Endothelial cell (in vitro differentiated cells): Measurements from ENCODE around the gene ETFDH. TPM values are rescaled to one million over a fixed set of nuclear protein-coding genes. Genes with fewer than 3 reads are reported as not detected.
"Not testable (repeated sequence)": the region's sequence is repeated elsewhere in the genome, so short reads cannot be mapped to it uniquely, and the experiment has no call there.

Experiments
- DNase-seq: peaks from one replicate; pipeline ENCODE4 v3.0.0; 2021; ENCODE audit warnings: low spot score
- H3K27ac Mint-ChIP-seq: one replicate; pipeline ENCODE4 v1.8.0; 2021; ENCODE audit warnings: mixed read lengths, inconsistent platforms; ENCODE audit not compliant: unreplicated experiment
- H3K27me3 Mint-ChIP-seq: one replicate; pipeline ENCODE4 v1.8.0; 2021; ENCODE audit warnings: mild to moderate bottlenecking, moderate library complexity, mixed read lengths, inconsistent platforms; ENCODE audit not compliant: unreplicated experiment
- H3K36me3 Mint-ChIP-seq: one replicate; pipeline ENCODE4 v1.8.0; 2021; ENCODE audit warnings: mild to moderate bottlenecking, low read depth, mixed read lengths, inconsistent platforms; ENCODE audit not compliant: unreplicated experiment
- H3K4me1 Mint-ChIP-seq: one replicate; pipeline ENCODE4 v1.8.0; 2021; ENCODE audit warnings: mild to moderate bottlenecking, mixed read lengths, inconsistent platforms; ENCODE audit not compliant: unreplicated experiment
- H3K4me3 Mint-ChIP-seq: one replicate; pipeline ENCODE4 v1.8.0; 2021; ENCODE audit warnings: mild to moderate bottlenecking, mixed read lengths, inconsistent platforms; ENCODE audit not compliant: unreplicated experiment
- H3K9me3 Mint-ChIP-seq: one replicate; pipeline ENCODE4 v1.8.0; 2021; ENCODE audit warnings: mixed read lengths, inconsistent platforms; ENCODE audit not compliant: unreplicated experiment
- total RNA-seq: library from RNA; stranded (reverse); fragmentation: NEBNext Ultra II Directional; extraction: Animal tissue kit (Norgen Biotek cat#: 25700); gene quantifications from one replicate; pipeline ENCODE4 v1.2.1, GENCODE V29; 2021; ENCODE audit not compliant: unreplicated experiment
- TF ChIP-seq, protein P1 (sequence below): fragments of 200-600 bp; sonication (generic); IDR thresholded peaks from one replicate; pipeline ENCODE4 v1.5.0; 2021; ENCODE audit warnings: antibody characterized with exemption; ENCODE audit not compliant: unreplicated experiment

The ETFDH gene
- total RNA-seq, 1 donor from 2014 or later: 9.2 TPM

DNA sequence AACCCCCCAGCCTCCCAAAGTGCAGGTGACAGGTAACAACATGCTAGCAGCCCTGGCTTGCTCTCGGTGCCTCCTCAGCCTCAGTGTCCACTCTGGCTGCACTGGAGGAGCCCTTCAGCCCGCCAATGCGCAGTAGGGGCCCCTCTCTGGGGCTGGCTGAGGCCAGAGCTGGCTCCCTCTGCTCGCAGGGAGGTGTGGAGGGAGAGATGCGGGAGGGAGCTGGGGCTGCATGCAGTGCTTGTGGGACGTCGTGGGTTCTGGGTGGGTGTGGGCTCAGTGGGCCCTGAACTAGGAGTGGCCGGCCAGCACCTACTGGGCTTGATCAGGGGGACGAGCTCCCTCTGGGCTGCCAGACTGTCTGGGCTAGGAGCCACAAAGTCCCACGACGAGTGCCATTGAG, 14.8 kb upstream of the ETFDH start:
- Mint-ChIP-seq H3K4me1 (peaks cover 7% of the 10 kb centered on the region), H3K36me3 (no peaks in the 10 kb centered on the region), H3K27ac (no peak overlapping the region), H3K9me3 (no peaks in the 10 kb centered on the region), H3K27me3 (no peaks in the 10 kb centered on the region), H3K4me3 (no peak overlapping the region)
- TF ChIP-seq, protein P1, sequence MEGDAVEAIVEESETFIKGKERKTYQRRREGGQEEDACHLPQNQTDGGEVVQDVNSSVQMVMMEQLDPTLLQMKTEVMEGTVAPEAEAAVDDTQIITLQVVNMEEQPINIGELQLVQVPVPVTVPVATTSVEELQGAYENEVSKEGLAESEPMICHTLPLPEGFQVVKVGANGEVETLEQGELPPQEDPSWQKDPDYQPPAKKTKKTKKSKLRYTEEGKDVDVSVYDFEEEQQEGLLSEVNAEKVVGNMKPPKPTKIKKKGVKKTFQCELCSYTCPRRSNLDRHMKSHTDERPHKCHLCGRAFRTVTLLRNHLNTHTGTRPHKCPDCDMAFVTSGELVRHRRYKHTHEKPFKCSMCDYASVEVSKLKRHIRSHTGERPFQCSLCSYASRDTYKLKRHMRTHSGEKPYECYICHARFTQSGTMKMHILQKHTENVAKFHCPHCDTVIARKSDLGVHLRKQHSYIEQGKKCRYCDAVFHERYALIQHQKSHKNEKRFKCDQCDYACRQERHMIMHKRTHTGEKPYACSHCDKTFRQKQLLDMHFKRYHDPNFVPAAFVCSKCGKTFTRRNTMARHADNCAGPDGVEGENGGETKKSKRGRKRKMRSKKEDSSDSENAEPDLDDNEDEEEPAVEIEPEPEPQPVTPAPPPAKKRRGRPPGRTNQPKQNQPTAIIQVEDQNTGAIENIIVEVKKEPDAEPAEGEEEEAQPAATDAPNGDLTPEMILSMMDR: no peak
- DNase-seq: no peak

DNA sequence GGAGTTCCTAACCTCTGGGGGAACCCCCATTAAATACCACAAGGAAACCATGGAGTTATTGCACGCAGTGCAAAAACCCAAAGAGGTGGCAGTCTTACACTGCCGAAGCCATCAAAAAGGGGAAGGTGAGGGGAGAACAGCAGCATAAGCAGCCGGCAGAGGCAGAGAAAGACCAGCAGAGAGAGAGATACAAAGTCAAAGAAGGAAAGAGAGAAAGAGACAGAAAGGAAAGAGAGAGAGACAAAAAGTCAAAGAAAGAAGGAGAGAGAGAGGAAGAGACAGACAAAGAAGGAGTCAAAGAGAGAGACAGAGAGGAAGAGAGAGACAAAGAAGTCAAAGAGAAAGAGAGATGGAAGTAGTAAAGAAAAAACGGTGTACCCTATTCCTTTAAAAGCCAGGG, 8.8 kb upstream of the ETFDH start:
- not testable (repeated sequence) for H3K27ac Mint-ChIP-seq, H3K36me3 Mint-ChIP-seq, H3K4me3 Mint-ChIP-seq, H3K9me3 Mint-ChIP-seq, DNase-seq, H3K27me3 Mint-ChIP-seq, H3K4me1 Mint-ChIP-seq

DNA sequence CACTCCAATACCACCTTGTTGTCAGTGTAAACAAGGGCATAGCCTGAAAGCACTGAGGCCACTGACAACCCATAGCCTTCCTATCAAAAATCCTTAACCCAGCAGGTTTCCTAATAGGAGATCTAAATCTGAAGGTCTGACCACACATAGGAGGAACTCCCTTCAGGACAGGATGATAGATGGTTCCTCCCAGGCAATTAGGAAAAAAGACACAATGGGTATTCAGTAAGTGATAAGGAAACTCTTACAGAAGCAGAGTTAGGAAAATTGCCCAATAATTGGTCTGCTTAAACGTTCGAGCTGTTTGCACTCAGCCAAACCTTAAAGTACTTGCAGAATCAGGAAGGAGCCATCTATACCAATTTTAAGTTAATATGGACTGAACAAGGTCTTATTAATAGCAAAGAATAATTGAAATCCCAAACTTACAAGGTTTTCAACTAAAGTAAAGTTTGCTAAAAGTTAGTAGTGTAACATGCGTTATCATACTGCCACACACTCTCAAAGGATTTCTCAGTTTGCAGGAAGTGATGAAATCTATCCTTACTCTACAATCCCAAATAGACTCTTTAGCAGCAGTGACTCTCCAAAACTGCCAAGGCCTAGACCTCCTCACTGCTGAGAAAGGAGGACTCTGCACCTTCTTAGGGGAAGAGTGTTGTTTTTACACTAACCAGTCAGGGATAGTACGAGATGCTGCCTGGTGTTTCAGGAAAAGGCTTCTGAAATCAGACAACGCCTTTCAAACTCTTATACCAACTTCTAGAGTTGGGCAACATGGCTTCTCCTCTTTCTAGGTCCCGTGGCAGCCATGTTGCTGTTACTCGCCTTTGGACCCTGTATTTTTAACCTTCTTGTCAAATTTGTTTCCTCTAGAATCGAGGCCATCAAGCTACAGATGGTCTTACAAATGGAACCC, 8.1 kb upstream of the ETFDH start:
- H3K9me3 Mint-ChIP-seq, H3K36me3 Mint-ChIP-seq, H3K4me3 Mint-ChIP-seq, H3K27me3 Mint-ChIP-seq, DNase-seq, H3K4me1 Mint-ChIP-seq, H3K27ac Mint-ChIP-seq: not testable (repeated sequence)

DNA sequence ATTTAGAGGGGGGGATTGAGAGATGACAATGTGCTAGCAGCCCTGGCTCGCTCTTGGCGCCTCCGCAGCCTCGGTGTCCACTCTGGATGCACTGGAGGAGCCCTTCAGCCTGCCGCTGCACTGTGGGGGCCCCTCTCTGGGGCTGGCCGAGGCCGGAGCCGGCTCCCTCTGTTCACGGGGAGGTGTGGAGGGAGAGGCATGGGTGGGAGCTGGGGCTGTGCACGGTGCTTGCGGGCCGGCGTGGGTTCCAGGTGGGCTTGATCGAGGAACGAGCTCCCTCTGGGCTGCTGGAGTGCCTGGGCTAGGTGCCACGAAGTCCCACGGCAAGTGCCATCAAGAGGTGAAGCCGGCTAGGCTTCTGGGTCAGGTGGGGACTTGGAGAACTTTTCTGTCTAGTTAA, 7.3 kb upstream of the ETFDH start:
- DNase-seq: no peak
- Mint-ChIP-seq H3K4me3 (no peak overlapping the region), H3K27me3 (no peaks in the 10 kb centered on the region), H3K9me3 (no peaks in the 10 kb centered on the region), H3K36me3 (peaks cover 7% of the 10 kb centered on the region), H3K4me1 (peaks cover 8% of the 10 kb centered on the region), H3K27ac (no peak overlapping the region)
- TF ChIP-seq, protein P1: no peak

DNA sequence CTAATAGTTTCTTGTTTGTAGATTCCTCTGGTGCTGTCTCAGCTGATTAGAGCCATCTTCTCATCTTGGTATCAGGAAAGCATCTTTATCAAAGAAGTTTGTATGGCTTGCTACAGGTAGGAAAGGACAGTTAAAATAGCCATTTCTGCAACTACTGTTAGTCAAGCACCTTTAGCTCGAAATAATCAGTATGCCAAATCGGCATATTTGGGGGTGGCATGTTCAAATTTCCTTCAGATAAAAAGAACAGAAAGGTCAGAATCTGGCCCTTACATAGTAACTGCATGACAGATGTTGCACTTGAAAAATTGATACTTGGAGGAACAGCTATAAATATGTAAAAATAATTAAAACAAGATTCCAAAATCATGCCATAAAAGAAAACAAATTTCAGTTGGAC, 5.2 kb upstream of the ETFDH start:
- no peak overlapping the region for H3K27ac Mint-ChIP-seq
- no peaks in the 10 kb centered on the region for H3K9me3 Mint-ChIP-seq
- H3K4me1 Mint-ChIP-seq: peaks cover 19% of the 10 kb centered on the region
- peaks cover 7% of the 10 kb centered on the region for H3K36me3 Mint-ChIP-seq
- H3K4me3 Mint-ChIP-seq: no peak overlapping the region
- H3K27me3 Mint-ChIP-seq: peaks cover 9% of the 10 kb centered on the region
- TF ChIP-seq, protein P1: no peak
- no peak for DNase-seq

DNA sequence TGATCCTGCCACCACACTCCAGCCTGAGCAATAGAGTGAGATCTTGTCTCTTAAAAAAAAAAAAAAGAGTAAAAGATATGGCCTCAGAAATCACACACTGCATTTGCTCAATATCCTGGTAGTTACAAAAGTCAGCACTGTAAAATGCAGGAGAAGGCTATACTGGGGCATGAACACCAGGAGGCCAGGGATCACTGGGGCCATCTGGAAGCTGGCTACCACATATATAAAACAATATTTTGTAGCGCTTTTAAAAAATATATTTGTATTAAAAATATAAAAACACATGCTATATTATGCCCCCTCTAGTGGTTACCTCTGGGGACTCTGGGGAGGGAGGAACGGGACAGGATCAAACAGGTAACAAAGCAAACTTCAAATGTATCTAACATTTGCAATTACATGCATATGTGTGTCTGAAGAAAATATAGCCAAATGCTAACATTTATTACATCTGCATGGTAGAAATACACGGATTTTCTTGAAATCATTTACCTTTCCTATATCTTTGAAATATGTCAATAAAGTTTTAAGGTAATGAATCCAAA, 4.4 kb upstream of the ETFDH start:
- Mint-ChIP-seq H3K27me3 (peaks cover 9% of the 10 kb centered on the region), H3K36me3 (peaks cover 7% of the 10 kb centered on the region), H3K4me3 (no peak overlapping the region), H3K9me3 (no peaks in the 10 kb centered on the region), H3K4me1 (peaks cover 22% of the 10 kb centered on the region), H3K27ac (peak overlapping the region; percentile 40)
- TF ChIP-seq, protein P1: peak; percentile 86
- peak; percentile 56 for DNase-seq
